HG03575 (cell line): ENCODE measurements around the gene WFDC10B.
"Not testable (repeated sequence)": the region's sequence is repeated elsewhere in the genome, so short reads cannot be mapped to it uniquely, and the experiment has no call there.

Source experiments
- ATAC-seq: cut with Tn5 transposase; IDR thresholded peaks from one replicate; pipeline ENCODE4 v1.9.1; 2021; ENCODE audit not compliant: unreplicated experiment, insufficient number of reproducible peaks, low FRiP score; ENCODE audit errors: extremely low read depth

The WFDC10B gene

GRCh38 chr20:45704969-45705637 is at the start of gene WFDC10B:
Gene WFDC10B (minus strand): TSS chr20:45705019. CDS start chr20:45685992, 19,027 bp downstream.
- ATAC-seq = no peak

DNA sequence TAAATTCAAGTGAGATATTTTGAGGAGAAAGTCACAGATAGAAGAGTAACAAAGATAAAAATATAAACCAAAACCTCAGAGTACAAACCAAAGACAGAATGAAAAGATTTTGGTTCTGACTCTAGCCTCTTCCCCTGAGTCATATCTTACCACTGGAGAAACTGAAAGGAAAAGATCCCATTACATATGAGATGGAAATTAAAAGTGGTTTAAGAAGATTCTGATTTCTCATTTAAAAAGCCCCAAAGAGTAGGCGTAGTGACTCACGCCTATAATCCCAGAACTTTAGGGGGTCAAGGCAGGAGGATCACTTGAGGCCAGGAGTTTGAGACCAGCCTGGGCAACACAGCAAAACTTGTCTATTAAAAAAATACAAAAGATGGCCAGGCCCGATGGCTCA is 47.9 kb upstream of the WFDC10B start:
- no peak for ATAC-seq

DNA sequence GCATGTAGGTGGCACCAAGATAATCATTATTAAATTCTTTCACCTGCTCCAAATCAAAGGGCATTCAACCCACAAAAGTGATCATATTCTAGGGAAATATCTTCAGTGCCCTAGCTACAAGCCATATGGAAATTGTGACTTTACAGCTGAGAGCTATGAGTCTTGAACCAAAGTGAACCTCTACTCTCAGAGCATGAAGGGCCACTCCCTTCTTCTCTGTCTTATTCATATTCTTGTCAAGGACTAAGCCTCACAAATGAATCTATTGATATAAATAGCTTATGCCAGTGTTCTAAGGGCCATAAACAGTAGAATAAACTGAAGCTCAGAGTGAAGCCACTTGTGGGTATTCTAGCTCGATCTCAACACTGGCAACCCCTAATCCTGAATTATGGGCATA is 46.9 kb upstream of the WFDC10B start:
- no peak for ATAC-seq

- ATAC-seq = no peak
Observed at GRCh38 chr20:45745015-45745414, 40.2 kb upstream of the WFDC10B start.

GRCh38 chr20:45742596-45742995 is 37.8 kb upstream of the WFDC10B start:
- ATAC-seq = no peak

DNA sequence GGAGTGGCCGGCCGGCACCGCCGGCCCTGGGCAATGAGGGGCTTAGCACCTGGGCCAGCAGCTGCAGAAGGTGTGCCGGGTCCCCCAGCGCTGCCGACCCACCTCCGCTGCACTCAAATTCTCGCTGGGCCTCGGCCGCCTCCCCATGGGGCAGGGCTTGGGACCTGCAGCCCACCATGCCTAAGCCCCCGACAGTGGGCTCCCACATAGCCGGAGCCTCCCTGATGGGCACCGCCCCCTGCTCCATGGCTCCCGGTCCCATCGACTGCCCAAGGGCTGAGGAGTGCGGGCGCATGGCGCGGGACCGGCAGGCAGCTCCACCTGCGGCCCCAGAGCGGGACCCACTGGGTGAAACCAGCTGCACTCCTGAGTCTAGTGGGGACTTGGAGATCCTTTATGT is 31.2 kb upstream of the WFDC10B start:
- no peak for ATAC-seq

DNA sequence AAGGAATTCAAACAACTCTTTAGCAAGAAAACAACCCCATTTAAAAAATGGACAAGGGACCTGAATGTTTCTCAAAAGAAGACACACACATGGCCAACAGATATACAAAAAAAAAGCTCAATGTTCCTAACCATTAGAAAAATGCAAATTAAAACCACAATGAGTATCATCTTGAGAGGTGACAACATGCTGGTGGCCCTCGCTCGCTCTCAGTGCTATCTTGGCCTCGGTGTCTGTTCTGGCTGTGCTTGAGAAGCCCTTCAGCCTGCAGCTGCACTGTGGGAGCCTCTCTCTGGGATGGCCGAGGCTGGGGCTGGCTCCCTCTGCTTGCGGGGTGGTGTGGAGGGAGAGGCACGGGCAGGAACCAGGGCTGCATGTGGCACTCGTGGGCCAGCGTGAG is 30.7 kb upstream of the WFDC10B start:
- ATAC-seq = no peak

- ATAC-seq = no peak
Observed at GRCh38 chr20:45732199-45732598, 27.4 kb upstream of the WFDC10B start.

- ATAC-seq = no peak
Observed at GRCh38 chr20:45727044-45727443, 22.2 kb upstream of the WFDC10B start.

DNA sequence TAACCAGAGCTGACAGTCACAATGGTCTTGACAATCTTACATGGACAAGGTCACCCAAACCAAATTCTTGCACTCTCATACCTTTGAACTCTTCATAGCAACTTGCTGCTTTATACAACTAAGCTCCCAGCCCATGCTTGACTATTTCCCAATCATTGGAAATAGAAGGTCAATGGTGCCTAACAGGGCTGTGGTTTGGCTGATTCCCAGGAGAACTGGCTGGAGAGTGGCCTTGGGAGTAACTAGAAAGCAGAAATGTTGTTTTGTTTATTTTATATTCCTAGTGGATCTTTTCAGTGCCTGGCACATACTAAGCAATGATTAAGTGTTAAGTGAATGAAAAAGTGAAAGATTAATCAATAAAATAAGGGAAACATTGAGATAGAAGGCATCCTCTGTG is 20.3 kb upstream of the WFDC10B start:
- no peak for ATAC-seq

- ATAC-seq = no peak
Observed at GRCh38 chr20:45722047-45722446, 17.2 kb upstream of the WFDC10B start, which contains the start of gene SPINT4. Gene SPINT4 (plus strand): TSS chr20:45722347. CDS start chr20:45722368, 21 bp downstream.

GRCh38 chr20:45716141-45716688 is 11.4 kb upstream of the WFDC10B start:
- not testable (repeated sequence) for ATAC-seq

GRCh38 chr20:45701873-45702272 is 2.9 kb downstream of the WFDC10B start, which contains the start of gene WFDC13:
Gene WFDC13 (plus strand): TSS chr20:45702038. CDS start chr20:45702124, 86 bp downstream.
- no peak for ATAC-seq

GRCh38 chr20:45701104-45701503 is 3.7 kb downstream of the WFDC10B start:
- ATAC-seq = no peak

GRCh38 chr20:45695496-45695895 is 9.3 kb downstream of the WFDC10B start:
- no peak for ATAC-seq

DNA sequence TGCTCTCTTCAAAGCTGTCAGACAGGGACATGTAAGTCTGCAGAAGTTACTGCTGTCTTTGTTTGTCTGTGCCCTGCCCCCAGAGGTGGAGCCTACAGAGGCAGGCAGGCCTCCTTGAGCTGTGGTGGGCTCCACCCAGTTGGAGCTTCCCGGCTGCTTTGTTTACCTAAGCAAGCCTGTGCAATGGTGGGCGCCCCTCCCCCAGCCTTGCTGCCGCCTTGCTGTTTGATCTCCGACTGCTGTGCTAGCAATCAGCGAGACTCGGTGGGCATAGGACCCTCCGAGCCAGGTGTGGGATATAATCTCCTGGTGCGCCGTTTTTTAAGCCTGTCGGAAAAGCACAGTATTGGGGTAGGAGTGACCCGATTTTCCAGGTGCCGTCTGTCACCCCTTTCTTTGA is 11.5 kb downstream of the WFDC10B start:
- not testable (repeated sequence) for ATAC-seq

GRCh38 chr20:45685896-45686295 is 18.9 kb downstream of the WFDC10B start:
- no peak for ATAC-seq

- ATAC-seq = no peak
Observed at GRCh38 chr20:45679650-45680049, 25.2 kb downstream of the WFDC10B start.

DNA sequence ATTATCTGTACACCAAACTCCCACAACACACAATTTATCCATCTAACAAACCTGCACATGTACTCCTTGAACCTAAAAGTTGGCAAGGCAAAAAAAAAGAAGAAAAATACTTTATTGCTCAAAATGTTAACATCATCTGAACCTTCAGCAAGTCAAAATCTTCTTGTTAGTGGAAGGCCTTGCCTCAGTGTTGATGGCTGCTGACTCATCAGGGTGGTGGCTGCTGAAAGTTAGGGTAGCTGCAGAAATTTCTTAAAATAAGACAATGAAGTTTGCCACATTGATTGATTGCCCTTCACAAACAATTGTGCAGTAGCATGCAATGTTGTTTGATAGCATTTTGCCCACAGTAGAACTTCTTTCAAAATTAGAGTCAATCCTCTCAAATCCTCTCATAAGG is 32.1 kb downstream of the WFDC10B start:
- no peak for ATAC-seq

- no peak for ATAC-seq
Observed at GRCh38 chr20:45670139-45670538, 34.7 kb downstream of the WFDC10B start, which contains the start of gene WFDC11. Gene WFDC11 (minus strand): TSS chr20:45670239. CDS start chr20:45650600, 19,639 bp downstream.

DNA sequence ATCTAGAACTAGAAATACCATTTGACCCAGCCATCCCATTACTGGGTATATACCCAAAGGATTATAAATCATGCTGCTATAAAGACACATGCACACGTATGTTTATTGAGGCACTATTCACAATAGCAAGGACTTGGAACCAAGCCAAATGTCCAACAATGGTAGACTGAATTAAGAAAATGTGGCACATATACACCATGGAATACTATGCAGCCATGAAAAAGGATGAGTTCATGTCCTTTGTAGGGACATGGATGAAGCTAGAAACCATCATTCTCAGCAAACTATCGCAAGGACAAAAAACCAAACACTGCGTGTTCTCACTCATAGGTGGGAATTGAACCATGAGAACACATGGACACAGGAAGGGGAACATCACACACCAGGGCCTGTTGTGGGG is 47.8 kb downstream of the WFDC10B start:
- ATAC-seq = not testable (repeated sequence)
